Parathyroid adenoma (tissue), 2 donors: ENCODE results near the gene PRUNE2.

Experiments used
- H2AFZ ChIP-seq: fragments of 300-600 bp; sonication (generic); one replicate; pipeline ENCODE4 v1.7.0; 2017; ENCODE audit warnings: antibody characterized with exemption, mild to moderate bottlenecking
- H3K27ac ChIP-seq: fragments of 300-600 bp; sonication (generic); one replicate; pipeline ENCODE4 v1.7.0; 2017
- H3K27me3 ChIP-seq: fragments of 300-600 bp; sonication (generic); one replicate; pipeline ENCODE4 v1.7.0; 2017; ENCODE audit warnings: low read length; ENCODE audit not compliant: control insufficient read depth, insufficient read depth
- H3K36me3 ChIP-seq: fragments of 300-600 bp; sonication (generic); one replicate; pipeline ENCODE4 v1.7.0; 2017; ENCODE audit warnings: low read length; ENCODE audit not compliant: control insufficient read depth, insufficient read depth
- H3K4me1 ChIP-seq: fragments of 300-600 bp; sonication (generic); one replicate; pipeline ENCODE4 v1.7.0; 2017; ENCODE audit warnings: control low read depth
- H3K4me2 ChIP-seq: fragments of 300-600 bp; sonication (generic); one replicate; pipeline ENCODE4 v1.7.0; 2017; ENCODE audit warnings: low read length
- H3K4me3 ChIP-seq: fragments of 300-600 bp; sonication (generic); one replicate; pipeline ENCODE4 v1.7.0; 2017; ENCODE audit warnings: low read depth, low read length
- H3K79me2 ChIP-seq: fragments of 300-600 bp; sonication (generic); one replicate; pipeline ENCODE4 v1.7.0; 2017; ENCODE audit warnings: control low read depth
- H3K9ac ChIP-seq: fragments of 300-600 bp; sonication (generic); one replicate; pipeline ENCODE4 v1.7.0; 2017; ENCODE audit warnings: mild to moderate bottlenecking
- H3K9me3 ChIP-seq: fragments of 300-600 bp; sonication (generic); one replicate; pipeline ENCODE4 v1.7.0; 2017; ENCODE audit warnings: low read length; ENCODE audit not compliant: control insufficient read depth
- CTCF ChIP-seq: fragments of 300-600 bp; sonication (generic); IDR thresholded peaks from one replicate; pipeline ENCODE4 v1.7.0; 2017; ENCODE audit warnings: antibody characterized with exemption, mild to moderate bottlenecking
- donor health status: primary hyperparathyroidism.

The PRUNE2 gene

GRCh38 chr9:76764138-76764537, 141.8 kb downstream of the PRUNE2 start, which contains the start of gene PCA3:
TSS of gene PCA3 (plus strand) at chr9:76764438.
- Histone ChIP-seq H3K9me3 (no peaks in the 10 kb centered on the region), H3K79me2 (no peaks in the 10 kb centered on the region), H2AFZ (no peak within 1 kb of the TSS), H3K4me1 (no peaks in the 10 kb centered on the region), H3K27ac (no peak within 1 kb of the TSS), H3K9ac (no peak within 1 kb of the TSS), H3K27me3 (no peaks in the 10 kb centered on the region), H3K36me3 (no peaks in the 10 kb centered on the region), H3K4me3 (no peak within 1 kb of the TSS), H3K4me2 (no peak within 1 kb of the TSS)
- no peak for TF ChIP-seq CTCF

- H3K9me3 ChIP-seq, result no peaks in the 10 kb centered on the region
- TF ChIP-seq CTCF, result no peak
- H2AFZ ChIP-seq, result no peak overlapping the region
- H3K27me3 ChIP-seq, result no peaks in the 10 kb centered on the region
- no peak overlapping the region for H3K9ac ChIP-seq
- H3K27ac ChIP-seq, result no peak overlapping the region
- H3K4me3 ChIP-seq, result no peak overlapping the region
- no peaks in the 10 kb centered on the region for H3K79me2 ChIP-seq
- H3K4me1 ChIP-seq, result no peaks in the 10 kb centered on the region
- H3K36me3 ChIP-seq, result no peaks in the 10 kb centered on the region
- no peak overlapping the region for H3K4me2 ChIP-seq
Observed at GRCh38 chr9:76761448-76761847, 144.5 kb downstream of the PRUNE2 start.

DNA sequence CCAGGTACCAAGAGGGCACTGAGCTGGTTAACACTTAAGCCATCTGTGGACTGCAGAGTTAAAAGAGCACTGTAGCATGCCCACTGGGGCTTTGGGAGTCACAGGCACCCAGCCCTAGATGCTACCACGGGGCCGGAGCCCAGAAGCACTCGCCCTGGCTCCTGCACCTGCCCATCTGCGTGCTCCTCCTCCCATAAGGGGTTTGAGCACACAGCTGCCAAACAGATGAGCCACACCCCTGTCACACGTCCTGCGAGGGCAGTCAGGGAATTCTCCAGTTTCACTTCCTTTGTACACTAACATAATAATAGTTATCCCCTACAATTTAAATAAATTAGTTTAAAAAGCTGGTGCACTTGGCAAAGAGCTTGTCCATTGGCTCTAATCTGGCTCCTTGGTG, 146.2 kb downstream of the PRUNE2 start:
- no peak overlapping the region for H3K9ac ChIP-seq
- H3K27me3 ChIP-seq, result no peaks in the 10 kb centered on the region
- H3K36me3 ChIP-seq, result no peaks in the 10 kb centered on the region
- no peak overlapping the region for H3K27ac ChIP-seq
- no peak overlapping the region for H3K4me2 ChIP-seq
- TF ChIP-seq CTCF, result no peak
- H2AFZ ChIP-seq, result no peak overlapping the region
- H3K9me3 ChIP-seq, result no peaks in the 10 kb centered on the region
- H3K4me1 ChIP-seq, result no peaks in the 10 kb centered on the region
- no peaks in the 10 kb centered on the region for H3K79me2 ChIP-seq
- no peak overlapping the region for H3K4me3 ChIP-seq

- no peaks in the 10 kb centered on the region for H3K4me1 ChIP-seq
- no peak overlapping the region for H3K27ac ChIP-seq
- no peaks in the 10 kb centered on the region for H3K9me3 ChIP-seq
- TF ChIP-seq CTCF, result no peak
- no peak overlapping the region for H3K4me2 ChIP-seq
- H3K9ac ChIP-seq, result no peak overlapping the region
- no peak overlapping the region for H3K4me3 ChIP-seq
- no peaks in the 10 kb centered on the region for H3K36me3 ChIP-seq
- no peak overlapping the region for H2AFZ ChIP-seq
- H3K79me2 ChIP-seq, result no peaks in the 10 kb centered on the region
- no peaks in the 10 kb centered on the region for H3K27me3 ChIP-seq
Observed at GRCh38 chr9:76758476-76758875, 147.4 kb downstream of the PRUNE2 start.

DNA sequence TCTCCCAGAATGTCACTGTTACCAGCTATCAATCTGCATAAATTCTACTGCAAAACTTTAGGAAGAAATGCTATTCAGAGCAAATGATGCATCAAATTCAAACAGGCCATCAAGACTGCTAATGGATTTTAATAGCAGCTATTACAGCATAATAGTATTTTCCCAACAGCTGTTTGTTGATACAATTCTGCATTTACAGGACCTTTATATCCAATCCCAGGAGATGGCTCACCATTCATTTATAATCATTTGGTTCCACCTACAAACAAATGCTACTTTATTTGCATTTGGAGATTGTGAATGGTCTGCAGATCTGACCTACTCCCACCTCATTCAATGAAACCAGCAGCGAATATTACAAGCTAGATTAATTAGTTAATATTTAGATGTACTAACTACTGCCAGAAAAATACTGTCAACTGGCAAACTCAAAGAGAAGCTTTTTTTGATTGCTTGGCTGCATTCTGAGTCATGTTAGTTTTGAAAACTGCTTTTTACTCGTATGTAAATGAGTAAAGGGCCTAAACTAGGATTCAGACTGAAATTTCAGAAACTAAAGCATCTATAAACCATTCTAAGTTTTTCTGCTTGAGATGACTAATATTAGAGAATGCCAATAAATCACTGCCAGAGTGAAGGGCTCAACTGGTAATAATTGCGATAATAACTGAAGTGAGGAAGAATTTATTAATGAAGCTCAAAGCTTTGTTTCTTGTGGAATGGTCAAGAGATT, 148.8 kb downstream of the PRUNE2 start:
- no peak overlapping the region for H2AFZ ChIP-seq
- TF ChIP-seq CTCF, result no peak
- H3K4me2 ChIP-seq, result no peak overlapping the region
- no peaks in the 10 kb centered on the region for H3K79me2 ChIP-seq
- H3K9ac ChIP-seq, result no peak overlapping the region
- no peak overlapping the region for H3K27ac ChIP-seq
- no peaks in the 10 kb centered on the region for H3K27me3 ChIP-seq
- H3K4me1 ChIP-seq, result no peaks in the 10 kb centered on the region
- H3K4me3 ChIP-seq, result no peak overlapping the region
- H3K36me3 ChIP-seq, result no peaks in the 10 kb centered on the region
- H3K9me3 ChIP-seq, result no peaks in the 10 kb centered on the region
